Measurements from ENCODE around the gene GNGT2. TPM values are rescaled to one million over a fixed set of nuclear protein-coding genes. Genes with fewer than 3 reads are reported as not detected.
A peak's percentile ranks its signal among the peaks of the same experiment; 100 is the strongest.

Gene GNGT2
- polyA plus RNA-seq, 4 donors: 1.4 to 1.8 (median 1.6) TPM

DNA sequence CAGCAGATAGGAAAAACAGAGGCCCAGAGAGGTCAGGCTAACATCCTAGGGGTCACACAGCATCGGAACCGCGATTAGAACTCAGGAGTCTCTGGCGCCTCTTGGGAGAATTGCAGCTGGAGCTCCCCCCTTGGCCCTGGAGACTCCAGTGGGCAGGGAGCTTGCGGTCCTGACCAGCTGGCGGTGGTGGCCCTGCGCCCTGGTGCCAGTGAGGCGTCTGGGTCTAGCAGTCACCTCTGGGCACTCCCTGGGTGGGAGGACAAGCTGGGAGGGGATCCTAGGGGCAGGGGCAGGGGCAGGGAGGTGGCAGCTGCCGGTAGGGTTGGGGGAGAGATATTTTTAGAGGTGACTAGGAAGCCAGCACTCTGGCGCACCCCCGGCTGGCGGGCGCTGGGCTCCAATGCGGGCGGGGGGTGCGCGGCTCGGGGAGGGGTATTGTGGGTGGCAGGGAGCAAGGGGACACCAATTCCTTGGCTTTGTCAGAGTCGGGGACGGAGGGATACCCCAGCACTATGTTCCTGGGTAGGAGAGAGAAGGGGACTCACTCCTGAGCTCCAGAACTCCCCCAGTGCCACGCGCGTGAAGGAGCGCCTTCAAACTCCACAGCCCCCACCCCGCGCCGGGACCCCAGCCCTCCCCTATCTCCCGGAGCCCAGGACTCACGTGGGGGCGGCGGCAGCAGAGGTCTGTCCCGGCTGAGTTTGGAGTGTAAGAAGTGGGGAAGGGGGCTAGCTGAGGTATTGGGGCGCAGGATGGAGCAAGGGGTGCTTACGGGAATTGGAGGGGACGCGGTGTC lies 19.6 kb upstream of the GNGT2 start:
- DNase-seq (ENCODE audit: low read depth in 4 of 4, low spot score in 2 of 4): no peak

DNA sequence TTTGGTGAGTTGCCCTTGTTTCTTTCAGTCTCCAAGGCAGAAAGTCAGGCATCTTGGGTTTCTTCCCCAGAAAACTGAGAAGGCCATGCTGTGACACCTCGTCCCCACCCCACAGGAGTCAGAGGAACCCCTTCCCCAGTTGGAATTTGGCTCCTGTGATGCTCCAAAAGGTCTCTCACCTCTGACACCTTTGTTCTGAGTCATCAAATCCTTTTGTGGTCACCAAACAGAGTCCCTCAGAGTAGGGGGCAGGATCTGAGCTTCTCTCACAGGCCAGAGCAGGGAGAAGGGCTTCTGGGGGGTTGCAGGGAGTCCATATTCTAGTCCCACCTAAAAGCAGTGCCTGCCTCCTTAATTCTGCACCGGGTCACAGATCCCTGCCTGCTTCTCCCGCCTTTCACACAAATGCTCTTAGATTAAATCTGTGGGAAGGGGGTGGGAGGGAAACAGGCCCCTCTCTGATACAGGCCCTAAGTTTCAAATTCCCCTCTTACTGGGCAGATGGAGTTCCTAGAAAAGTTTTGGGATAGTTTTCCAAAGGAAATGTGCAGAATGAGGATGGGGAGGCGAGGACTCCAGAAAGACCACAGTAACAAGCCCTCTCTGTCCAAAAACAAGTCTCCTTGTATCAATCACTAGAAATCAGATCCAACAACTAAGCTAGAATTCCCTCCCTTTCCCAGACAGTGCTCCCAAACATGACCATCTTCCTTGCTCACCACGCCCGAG lies 18.9 kb upstream of the GNGT2 start:
- DNase-seq (ENCODE audit: low read depth in 4 of 4, low spot score in 2 of 4): no peak

DNA sequence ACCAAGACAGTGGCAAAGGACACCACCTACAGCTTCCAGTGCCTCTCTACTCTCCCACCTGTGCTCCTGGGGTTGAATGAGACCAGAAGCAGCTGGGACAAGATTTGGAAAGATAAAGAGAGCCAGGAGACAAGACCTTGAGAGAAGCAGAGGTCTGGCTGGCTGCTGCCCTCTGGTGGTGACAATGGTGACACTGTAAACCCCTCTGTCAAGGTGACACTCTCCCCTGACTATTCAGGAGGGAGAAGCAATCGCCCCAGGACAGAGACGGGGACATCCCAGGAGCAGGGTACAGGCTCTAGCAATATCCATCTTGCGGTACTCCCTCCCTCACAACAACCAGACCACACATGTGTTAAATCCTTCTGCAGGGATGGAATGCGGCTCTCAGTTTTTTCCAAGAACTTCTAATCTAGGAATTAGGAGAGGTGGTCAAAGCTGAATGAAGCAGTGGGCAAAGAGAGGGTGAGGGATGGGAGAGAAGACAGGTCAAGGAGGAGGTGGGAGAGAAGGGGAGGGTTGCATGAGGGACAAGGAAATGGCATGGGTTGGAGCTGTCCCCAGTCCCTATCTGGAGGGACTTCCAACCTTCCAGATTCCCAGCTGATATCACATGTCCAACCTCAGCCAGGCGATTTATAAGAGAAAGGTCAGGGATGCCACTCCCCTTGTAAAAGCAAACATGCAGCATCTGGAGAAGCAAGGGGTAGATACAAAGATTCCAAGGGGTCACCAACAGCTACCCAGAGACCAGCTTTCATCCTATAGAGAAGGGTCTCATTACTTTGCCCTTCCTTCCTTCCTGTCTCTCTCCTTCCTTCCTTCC lies 17.3 kb upstream of the GNGT2 start:
- peak in 1 of 4 donors; percentile 58 for DNase-seq (ENCODE audit: low read depth in 4 of 4, low spot score in 2 of 4)

DNA sequence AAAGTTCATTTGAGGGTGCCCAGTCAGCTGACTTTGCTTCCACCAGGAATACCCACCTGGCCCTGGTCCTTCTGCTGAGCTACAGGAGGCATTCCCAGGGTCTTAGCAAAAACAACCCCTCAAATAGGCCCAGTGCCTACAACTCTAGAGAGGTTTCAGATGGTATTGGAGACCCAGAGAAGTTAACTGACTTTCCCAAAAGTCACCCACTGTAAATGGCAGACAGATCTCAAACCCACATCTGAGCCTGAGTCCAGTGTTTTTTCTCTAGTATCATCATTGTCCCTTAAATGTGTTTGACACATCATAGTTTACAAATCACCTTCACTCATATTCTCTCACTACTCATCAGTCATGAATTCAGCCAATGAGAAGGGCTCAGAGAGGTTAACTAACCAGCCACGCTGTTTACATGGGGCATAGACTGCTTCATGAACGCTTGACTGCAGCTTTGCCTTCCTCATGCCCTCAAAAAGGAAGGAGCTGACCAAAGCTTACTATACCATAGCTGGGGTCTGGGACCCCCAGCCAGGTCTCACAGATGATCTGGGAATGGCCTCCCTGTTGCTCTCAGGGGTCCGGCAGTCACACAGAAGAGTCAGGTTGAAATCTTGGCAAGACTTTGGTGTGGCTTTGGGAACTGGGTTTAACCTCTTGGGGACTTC lies 16.5 kb upstream of the GNGT2 start:
- DNase-seq (ENCODE audit: low read depth in 4 of 4, low spot score in 2 of 4): no peak

DNA sequence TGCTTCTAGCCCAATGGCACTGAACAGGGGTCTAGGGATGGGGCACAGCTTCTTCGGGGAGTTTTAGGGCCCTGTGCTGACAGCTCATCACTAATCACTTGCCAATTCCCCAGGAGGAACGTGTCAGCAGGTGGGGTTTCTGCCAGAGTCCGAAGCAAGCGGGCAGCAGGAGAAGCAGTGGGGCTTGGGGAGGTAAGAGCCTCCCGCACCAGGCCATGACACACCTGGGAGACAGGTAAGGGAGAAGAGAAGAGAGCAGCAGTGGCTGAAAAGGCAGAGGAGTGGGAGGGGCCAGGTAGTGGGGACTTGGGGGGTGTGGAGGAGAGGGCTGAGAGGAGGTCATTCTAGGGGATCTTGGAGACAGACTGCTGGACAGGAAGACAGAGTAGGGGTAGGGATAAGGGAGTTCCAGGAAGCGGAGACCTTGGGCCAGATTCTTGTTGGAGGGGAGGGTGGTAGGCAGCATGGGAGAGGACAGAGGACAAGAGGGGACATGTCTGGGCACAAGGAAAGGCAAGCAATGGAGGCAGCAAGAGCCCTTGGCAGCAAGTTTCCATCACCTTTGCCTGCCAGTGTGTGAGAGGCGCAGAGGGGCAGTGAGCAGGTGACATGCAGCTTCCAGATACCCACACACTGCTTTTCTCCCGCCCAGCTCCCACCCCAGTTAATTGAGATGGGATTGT lies 15.3 kb upstream of the GNGT2 start:
- DNase-seq (ENCODE audit: low read depth in 4 of 4, low spot score in 2 of 4): no peak

DNA sequence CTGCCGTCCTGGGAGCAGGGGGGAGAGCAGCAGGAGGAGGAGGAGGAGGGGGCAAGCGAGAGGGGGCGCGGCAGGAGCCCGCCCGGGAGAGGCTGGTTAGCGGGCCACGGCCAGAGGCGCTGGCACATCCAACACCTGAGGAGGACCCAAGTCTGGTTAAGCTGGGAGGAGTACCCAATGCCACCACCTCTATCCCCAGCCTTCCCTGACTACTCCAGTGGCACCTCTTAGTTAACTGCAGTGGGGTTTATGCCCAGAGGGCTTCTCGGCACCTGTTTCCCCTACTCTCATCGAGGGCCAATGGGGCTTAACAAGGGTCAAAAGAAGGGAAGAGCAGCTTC lies 14.6 kb upstream of the GNGT2 start:
- DNase-seq (ENCODE audit: low read depth in 4 of 4, low spot score in 2 of 4): no peak

DNA sequence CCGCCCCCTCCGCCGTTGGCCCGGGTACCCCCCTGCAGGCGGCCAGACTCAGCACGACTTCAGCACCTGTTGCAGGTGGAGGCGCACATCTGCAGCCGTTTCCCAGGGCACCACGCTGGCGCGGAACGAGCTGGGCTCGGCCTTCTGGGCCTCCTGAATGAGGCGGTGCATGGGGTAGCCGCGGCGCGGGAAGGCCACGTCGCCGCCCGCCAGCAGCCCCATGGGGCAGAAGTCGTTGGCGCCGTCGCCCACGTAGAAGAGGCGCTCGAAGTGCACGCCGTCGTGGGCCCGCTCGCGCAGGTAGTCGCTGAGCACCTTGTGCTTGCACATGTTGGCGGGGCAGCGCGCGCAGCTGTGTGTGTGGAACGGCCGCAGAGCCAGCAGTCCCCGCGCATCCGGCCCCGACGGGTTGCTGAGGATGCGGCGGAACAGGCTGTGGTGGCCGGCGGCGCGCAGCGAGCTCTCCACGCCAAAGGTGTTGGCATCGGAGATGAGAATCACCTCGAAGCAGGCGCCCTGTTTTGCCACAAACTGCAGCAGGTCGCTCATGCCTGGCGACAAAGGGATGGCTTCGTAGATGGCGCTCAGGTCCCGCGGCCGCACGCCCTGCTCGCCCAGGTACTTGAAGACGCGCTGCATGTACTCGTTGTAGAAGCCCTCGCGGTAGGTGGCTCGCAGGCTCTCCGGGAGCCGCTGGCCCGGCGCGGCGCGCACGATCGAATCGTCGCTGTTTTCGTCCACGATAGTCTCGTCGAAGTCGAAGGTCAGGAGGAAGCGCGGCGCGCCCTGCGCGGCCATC lies 14.0 kb upstream of the GNGT2 start:
- no peak for DNase-seq (ENCODE audit: low read depth in 4 of 4, low spot score in 2 of 4)

DNA sequence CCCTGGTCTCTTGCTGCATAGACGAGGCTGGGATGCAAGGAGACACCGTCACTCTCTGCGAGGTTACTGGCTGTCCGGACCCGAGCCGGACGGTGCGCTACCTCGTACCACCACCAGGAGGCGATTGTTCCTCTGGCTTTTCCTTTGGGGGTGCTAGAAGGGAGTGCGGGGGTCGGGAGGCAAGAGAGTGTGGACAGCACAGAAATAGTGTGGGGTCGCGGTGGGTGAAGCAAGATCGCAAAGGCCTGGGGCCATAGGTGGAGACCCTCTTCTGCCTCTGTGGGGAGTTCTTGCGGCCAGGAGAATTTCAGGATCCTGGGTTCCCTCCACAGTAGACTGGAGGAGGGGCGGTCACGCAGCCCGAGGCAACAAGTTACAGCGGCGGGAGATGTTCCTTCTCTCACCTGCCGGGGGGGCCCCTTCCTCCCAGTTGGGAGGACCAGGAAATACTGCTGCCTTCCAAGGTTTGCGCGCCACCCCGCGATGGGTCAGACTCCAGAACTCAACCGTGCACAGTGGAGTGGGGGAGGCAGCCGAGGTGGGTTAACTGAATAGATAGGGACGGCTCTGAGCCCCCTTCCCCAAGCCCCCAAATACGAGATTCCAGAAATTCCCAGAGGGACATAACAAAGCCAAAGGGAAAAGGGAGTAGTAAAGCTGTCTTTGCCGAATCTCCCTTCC lies 13.3 kb upstream of the GNGT2 start:
- peak in 1 of 4 donors; percentile 20 for DNase-seq (ENCODE audit: low read depth in 4 of 4, low spot score in 2 of 4)

DNA sequence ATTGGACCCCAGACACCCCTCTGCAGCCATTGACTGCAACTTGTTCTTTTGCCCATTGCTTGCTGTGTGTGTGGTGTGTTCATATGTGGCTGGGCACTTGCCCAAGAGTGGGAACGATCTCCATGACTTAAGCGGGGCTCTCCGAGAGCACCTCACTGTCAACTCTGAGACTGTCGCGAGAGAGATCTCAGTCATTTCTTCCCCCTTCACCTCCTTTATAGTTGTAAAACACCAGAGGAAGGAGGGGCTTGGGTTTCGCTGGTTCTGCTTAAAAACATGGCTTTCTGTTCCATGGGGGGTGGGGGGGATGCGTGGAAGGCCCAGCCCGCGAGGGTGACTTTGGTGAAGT lies 12.8 kb upstream of the GNGT2 start:
- no peak for DNase-seq (ENCODE audit: low read depth in 4 of 4, low spot score in 2 of 4)

DNA sequence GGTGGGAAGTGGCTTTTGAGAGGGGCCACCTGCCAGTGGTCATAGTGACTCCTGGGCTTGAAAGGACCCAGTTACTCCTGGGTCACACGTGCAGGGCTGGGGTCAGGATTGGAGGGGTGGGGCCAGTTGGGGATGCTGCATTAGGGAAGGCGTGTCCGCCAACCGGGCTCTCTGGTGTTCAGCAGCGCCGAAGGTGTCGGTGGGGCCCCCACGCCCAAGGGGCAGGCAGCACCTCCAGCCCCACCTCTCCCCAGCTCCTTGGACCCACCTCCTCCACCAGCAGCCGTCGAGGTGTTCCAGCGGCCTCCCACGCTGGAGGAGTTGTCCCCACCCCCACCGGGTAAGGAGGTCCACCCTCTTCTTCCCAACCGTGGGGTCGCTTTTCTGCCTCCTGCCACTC lies 9.6 kb upstream of the GNGT2 start:
- no peak for DNase-seq (ENCODE audit: low read depth in 4 of 4, low spot score in 2 of 4)

DNA sequence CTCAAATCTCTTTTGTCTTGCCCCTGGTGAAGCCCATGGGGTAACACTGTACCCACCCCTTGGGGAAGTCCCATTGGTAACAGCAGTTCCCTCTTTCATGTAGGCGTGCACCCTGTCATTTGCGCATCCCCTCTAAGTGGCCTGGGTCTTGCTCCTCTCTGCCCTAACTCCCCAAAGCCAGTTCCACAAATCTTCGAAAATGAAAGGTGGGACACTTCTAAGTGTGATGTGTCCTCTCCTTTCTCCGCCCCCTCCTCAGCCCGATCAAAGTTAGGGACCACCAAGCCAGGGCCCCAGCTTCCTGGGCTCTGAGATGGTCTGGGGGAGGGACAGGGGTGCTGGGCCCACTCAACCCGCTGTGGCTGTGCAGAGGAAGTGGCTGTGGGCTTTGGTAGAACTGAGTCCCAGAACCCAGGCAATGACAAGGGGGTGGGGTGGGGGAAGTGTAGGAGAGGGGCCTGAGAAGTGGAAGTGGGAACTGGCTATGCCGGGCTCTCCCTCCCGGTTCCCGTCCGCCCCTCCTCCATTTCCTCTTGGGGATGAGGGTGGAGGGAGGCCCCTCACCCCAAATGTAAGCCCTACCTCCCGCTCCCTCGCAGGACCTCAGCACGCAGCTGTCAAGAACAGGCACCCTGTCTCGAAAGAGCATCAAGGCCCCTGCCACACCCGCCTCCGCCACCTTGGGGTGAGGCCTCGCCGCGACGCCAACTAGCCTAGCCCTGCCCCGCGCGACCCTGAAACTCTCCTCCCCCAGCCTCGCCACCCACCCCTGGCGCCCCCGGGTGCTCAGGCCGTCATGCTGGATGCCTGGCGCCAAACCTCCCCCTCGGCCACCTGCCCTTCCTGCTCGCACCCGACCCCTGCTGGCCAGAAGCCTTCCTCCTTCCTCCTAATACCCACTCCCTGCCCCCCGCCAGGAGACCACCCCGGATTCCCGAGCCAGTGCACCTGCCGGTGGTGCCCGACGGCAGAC lies 8.9 kb upstream of the GNGT2 start:
- DNase-seq (ENCODE audit: low read depth in 4 of 4, low spot score in 2 of 4): no peak

DNA sequence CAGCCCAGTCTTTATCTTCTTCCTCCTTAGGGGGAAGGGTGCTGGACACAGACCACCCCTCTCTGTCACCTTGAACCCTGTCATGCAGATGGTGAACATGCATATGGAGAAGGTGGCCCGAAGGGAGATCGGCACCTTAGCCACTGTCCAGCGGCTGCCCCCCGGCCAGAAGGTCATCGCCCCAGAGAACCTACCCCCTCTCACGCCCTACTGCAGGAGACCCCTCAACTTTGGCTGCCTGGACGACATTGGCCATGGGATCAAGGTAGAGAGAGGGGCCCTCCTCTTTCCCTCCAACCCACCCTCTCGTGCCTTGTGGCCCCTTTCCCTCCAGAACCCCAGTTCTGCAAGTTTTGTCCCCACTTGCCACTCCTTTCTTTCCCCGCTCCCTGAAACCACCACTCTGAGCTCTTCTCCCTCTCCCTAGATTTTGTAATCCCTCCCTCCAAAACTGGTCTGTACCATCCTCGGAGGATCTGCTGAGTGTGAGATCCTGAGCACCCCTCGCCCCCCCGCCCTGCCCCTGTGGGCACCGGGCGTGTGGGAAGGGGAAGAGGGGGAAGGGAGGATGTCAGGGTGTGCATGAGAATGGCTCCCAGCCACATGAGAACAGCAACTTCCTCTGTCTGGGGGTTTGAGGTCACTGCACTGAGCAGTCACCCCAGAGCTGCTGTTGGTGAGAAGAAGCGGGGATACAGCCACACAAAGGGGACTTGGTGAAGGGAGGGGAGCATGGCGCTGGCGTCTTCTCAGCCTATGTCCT lies 7.5 kb upstream of the GNGT2 start:
- DNase-seq (ENCODE audit: low read depth in 4 of 4, low spot score in 2 of 4): no peak

DNA sequence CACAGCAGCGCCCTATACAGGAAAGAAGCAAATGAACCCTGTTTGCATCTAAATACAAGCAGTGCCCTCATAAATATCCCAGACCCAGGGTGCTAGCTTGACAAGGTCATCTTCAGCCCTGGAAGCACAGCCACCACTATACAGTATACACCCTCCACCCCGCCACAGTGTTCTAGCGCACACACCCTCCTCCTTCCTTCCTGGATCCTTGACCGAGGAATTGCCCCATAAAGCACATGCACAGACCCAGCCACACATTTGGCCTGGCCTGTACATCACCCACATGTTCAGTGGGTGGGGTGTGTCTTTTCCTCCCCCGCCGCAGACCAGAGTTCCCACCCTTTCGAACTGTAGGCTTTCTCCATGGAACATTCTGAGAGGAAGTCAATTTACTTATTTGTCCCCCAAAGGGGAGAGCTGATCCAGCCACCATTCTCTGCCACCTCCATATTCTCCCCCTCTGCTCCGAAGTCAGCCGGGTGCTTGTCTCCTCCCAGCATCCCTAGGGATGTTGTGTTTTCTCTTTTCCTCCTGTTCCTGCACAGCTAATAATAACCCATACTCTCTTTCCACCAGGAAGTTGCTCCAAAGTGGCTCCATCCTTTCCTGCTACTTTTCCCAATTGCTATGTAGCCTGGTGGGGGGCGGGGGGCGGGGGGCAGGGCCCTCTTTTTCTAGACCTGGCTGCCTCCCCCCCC lies 6.7 kb upstream of the GNGT2 start:
- no peak for DNase-seq (ENCODE audit: low read depth in 4 of 4, low spot score in 2 of 4)

DNA sequence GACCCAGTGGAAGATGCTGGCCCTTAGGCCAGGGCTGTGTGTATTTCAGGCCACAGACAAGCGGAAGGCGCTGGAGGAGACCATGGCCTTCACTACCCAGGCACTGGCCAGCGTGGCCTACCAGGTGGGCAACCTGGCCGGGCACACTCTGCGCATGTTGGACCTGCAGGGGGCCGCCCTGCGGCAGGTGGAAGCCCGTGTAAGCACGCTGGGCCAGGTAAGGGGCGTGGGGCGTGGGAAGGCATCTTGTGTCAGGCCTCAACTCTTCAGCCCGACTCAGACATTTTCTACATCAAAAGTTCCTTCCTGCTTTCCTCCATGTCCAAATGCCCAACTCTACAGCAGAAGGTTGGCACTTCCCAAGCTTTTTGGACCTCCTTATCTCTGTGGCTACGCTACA lies 6.1 kb upstream of the GNGT2 start:
- DNase-seq (ENCODE audit: low read depth in 4 of 4, low spot score in 2 of 4): no peak

DNA sequence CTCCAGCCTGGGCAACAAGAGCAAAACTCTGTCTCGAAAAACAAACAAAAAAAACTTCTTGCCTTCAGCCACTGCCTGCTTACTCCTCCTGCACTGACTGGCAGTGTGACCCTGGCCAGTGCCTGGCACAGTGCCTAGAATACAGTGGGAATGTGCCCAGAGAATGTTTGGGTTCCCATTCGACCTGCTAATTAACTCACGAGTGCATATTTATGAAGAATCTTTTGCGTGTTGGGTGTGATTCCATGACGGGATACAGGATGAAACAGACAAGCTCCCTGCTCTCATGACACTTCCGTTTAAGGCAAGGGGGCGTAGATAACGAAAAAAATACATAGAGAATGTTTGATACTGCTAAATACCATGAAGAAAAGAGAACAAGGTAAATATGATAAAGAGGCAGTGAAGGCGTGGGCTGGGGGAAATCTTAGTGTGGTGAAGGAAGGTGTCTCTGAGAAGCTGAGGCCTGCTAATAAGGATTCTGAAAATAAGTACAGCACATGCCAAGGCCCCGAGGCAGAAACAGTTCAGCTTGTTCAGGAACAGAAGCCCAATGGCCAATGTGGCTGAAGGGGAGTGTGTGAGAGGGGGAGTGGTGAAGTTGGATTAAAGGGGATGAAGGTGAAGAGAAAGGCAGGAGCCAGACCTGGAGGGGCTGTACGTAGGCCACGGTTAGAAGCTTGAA lies 4.4 kb upstream of the GNGT2 start:
- DNase-seq (ENCODE audit: low read depth in 4 of 4, low spot score in 2 of 4): no peak

DNA sequence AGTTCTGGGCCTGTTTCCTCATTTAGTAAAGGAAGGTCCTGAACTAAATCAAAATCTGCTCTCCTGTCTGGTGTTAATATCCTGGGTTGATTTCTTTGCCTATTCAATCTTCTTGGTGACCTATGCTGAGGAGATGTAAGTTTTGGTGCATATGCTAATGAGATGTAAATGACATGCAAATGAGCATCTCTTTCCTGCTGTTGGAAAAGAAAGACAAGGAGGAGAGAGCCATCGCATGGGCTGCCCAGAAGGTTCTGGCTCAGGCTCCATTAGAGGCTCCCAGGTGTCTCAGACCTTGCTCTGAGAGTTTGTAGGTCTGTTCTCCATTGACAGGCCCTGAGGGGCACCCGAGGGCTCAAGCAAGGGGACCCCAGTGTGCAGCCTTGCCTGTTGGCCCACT lies 3.5 kb upstream of the GNGT2 start:
- no peak for DNase-seq (ENCODE audit: low read depth in 4 of 4, low spot score in 2 of 4)
